A549 (cell line): ENCODE data around the gene ATP11A. TPM values are rescaled to one million over a fixed set of nuclear protein-coding genes. Genes with fewer than 3 reads are reported as not detected.

Experiments
- ATAC-seq, 2 experiments: fragments of 200-7000 bp in 1 of 2; fragments of >200 bp in 1 of 2; cut with Nextera tagmentation in 1 of 2; cut with Tn5 transposase in 1 of 2; 3 replicates each; pipeline versions ENCODE4 v1.8.0 to v1.9.1; 2018 to 2020; ENCODE audit warnings: mild to moderate bottlenecking in 1 of 2, moderate library complexity in 1 of 2
- CTCF ChIA-PET: fragments of 300-600 bp; sonication (Branson Sonifier 250); formaldehyde crosslinking; extraction: SDS; loops from one replicate; lab custom pipeline; 2021; ENCODE audit warnings: antibody characterized with exemption, inconsistent platforms; lab: Yijun Ruan, JAX
- POLR2A ChIA-PET: fragments of 350-600 bp; formaldehyde crosslinking; extraction: SDS; loops from one replicate; lab custom pipeline; 2021; ENCODE audit warnings: antibody characterized with exemption, inconsistent platforms; lab: Yijun Ruan, JAX
- DNase-seq, 2 experiments: peaks; one replicate each; pipeline versions ENCODE4 v3.0.0 to v3.0.0-alpha.2; 2011 to 2016; ENCODE audit warnings: low read depth in 1 of 2, low spot score in 1 of 2
- FAIRE-seq: peaks from 2 replicates; lab custom pipeline; 2011; peaks lifted over from hg19 to GRCh38; lab: Jason Lieb, UNC
- H3K27ac ChIP-seq, 2 experiments: fragments of >200 bp; sonication (Bioruptor Twin); formaldehyde crosslinking; 3 replicates each; pipeline ENCODE4 v1.5.1; 2016 to 2017
- H3K4me1 ChIP-seq: fragments of >200 bp; sonication (Bioruptor Twin); formaldehyde crosslinking; 3 replicates; pipeline ENCODE4 v1.6.1; 2016
- H3K4me2 ChIP-seq: fragments of >200 bp; sonication (Bioruptor Twin); formaldehyde crosslinking; 3 replicates; pipeline ENCODE4 v1.6.1; 2016
- H3K4me3 ChIP-seq: fragments of >200 bp; sonication (Bioruptor Twin); formaldehyde crosslinking; 3 replicates; pipeline ENCODE4 v1.5.1; 2016
- H3K9me3 ChIP-seq: fragments of >200 bp; sonication (Bioruptor Twin); formaldehyde crosslinking; 3 replicates; pipeline ENCODE4 v1.6.1; 2016
- CBX8 ChIP-seq: fragments of 200-600 bp; sonication (generic); IDR thresholded peaks from 2 replicates; pipeline ENCODE4 v1.6.1; 2016
- CHD2 ChIP-seq: fragments of 150-350 bp; IDR thresholded peaks from 2 replicates; pipeline ENCODE4 v1.6.1; 2014; ENCODE audit warnings: low read length; ENCODE audit not compliant: partially characterized antibody
- CTCF ChIP-seq: fragments of >200 bp; sonication (Bioruptor Twin); formaldehyde crosslinking; IDR thresholded peaks from 3 replicates; pipeline ENCODE4 v1.5.1; 2016
- EP300 ChIP-seq, 2 experiments: fragments of >200 bp; sonication (Bioruptor Twin); formaldehyde crosslinking; IDR thresholded peaks; 2 replicates in 1 of 2; 3 replicates in 1 of 2; pipeline ENCODE4 v1.6.1; 2016 to 2017
- FOSL2 ChIP-seq, 2 experiments: fragments of 450-650 bp in 1 of 2; fragments of >200 bp in 1 of 2; sonication (Bioruptor Twin) in 1 of 2; formaldehyde crosslinking; IDR thresholded peaks; 2 replicates each; pipeline versions ENCODE4 v1.5.0 to v1.6.1; 2016 to 2020; ENCODE audit warnings: mild to moderate bottlenecking in 1 of 2, moderate library complexity in 1 of 2
- FOXS1 ChIP-seq: fragments of 250-450 bp; sonication (Bioruptor Pico); IDR thresholded peaks from 2 replicates; pipeline ENCODE4 v1.5.0; 2020; ENCODE audit warnings: mild to moderate bottlenecking, moderate library complexity
- GATA3 ChIP-seq: IDR thresholded peaks from 2 replicates; pipeline ENCODE4 v1.6.1; 2012; ENCODE audit warnings: borderline replicate concordance
- HOXB13 ChIP-seq: fragments of 250-450 bp; sonication (Bioruptor Pico); IDR thresholded peaks from 2 replicates; pipeline ENCODE4 v1.5.0; 2020; ENCODE audit warnings: low read depth, mild to moderate bottlenecking, moderate library complexity
- HOXB5 ChIP-seq: fragments of 250-450 bp; sonication (Bioruptor Pico); IDR thresholded peaks from 2 replicates; pipeline ENCODE4 v1.5.0; 2020; ENCODE audit warnings: mild to moderate bottlenecking, moderate library complexity
- KDM5A ChIP-seq: fragments of 200-600 bp; sonication (generic); IDR thresholded peaks from 2 replicates; pipeline ENCODE4 v1.6.1; 2016; ENCODE audit warnings: antibody characterized with exemption, mild to moderate bottlenecking
- MYC ChIP-seq: IDR thresholded peaks from 2 replicates; pipeline ENCODE4 v1.6.1; 2012; ENCODE audit warnings: mild to moderate bottlenecking, inconsistent platforms, low read length, improper control_type of control experiment, borderline replicate concordance
- PHF8 ChIP-seq: fragments of 200-600 bp; sonication (generic); IDR thresholded peaks from 2 replicates; pipeline ENCODE4 v1.6.1; 2016; ENCODE audit warnings: low read depth, mild to moderate bottlenecking, antibody characterized with exemption, moderate library complexity, borderline replicate concordance
- POLR2A ChIP-seq: IDR thresholded peaks from 2 replicates; pipeline ENCODE4 v1.6.1; 2012; ENCODE audit warnings: mild to moderate bottlenecking, low read length
- RARB ChIP-seq: fragments of 250-450 bp; sonication (Bioruptor Pico); IDR thresholded peaks from 2 replicates; pipeline ENCODE4 v1.8.0; 2021; ENCODE audit warnings: mild to moderate bottlenecking, moderate library complexity
- RCOR1 ChIP-seq: fragments of 150-350 bp; IDR thresholded peaks from 2 replicates; pipeline ENCODE4 v1.6.1; 2014; ENCODE audit warnings: antibody characterized with exemption, low read length, low read depth
- REST ChIP-seq: fragments of 200-600 bp; sonication (generic); IDR thresholded peaks from 2 replicates; pipeline ENCODE4 v1.6.1; 2016; ENCODE audit warnings: antibody characterized with exemption, mild to moderate bottlenecking, moderate library complexity
- TFCP2L1 ChIP-seq: fragments of 250-450 bp; sonication (Bioruptor Pico); IDR thresholded peaks from 2 replicates; pipeline ENCODE4 v1.5.0; 2021; ENCODE audit warnings: mild to moderate bottlenecking
- WGBS: methylation state at CpG from one replicate; pipeline ENCODE4 v1.1.6; 2017; ENCODE audit errors: missing lambda C conversion rate; 5-methylcytosine and 5-hydroxymethylcytosine counted together
- polyA plus RNA-seq, 4 experiments: library from polyadenylated mRNA; depleted of rRNA in 3 of 4; stranded (reverse); fragments of >200 nt; fragmentation: RNase III in 1 of 4; extraction: RNeasy Plus Mini Kit Qiagen cat#74134 plus additional on column Dnase treatment in 1 of 4; gene quantifications; 2 replicates in 3 of 4; 3 replicates in 1 of 4; pipeline ENCODE4 v1.2.3, GENCODE V29; 2011 to 2017
- TF ChIP-seq, protein P1 (sequence below): fragments of >200 bp; sonication (Bioruptor Twin); formaldehyde crosslinking; IDR thresholded peaks from 3 replicates; pipeline ENCODE4 v1.6.1; 2016
- TF ChIP-seq, protein P2 (sequence below): IDR thresholded peaks from 2 replicates; pipeline ENCODE4 v1.6.1; 2012
- TF ChIP-seq, protein P3 (sequence below): fragments of >200 bp; sonication (Bioruptor Twin); formaldehyde crosslinking; IDR thresholded peaks from 2 replicates; pipeline ENCODE4 v1.6.1; 2016

Gene ATP11A
- polyA plus RNA-seq, 2 of the 4 experiments (the other 2 are of a cell fraction): 4.1 to 8.0 TPM

GRCh38 chr13:112777637-112778406 lies 88.0 kb downstream of the ATP11A start:
- CTCF ChIA-PET: no interaction called here
- TF ChIP-seq GATA3 (no peak), REST (no peak), RCOR1 (no peak), TFCP2L1 (CRISPR knock-in tag) (no peak), CBX8 (no peak), MYC (no peak), RARB (CRISPR knock-in tag) (no peak), FOXS1 (CRISPR knock-in tag) (no peak), EP300 (IDR thresholded peaks at IDR 0.05) (no peak), FOSL2 (IDR thresholded peaks at IDR 0.05) (no peak), FOSL2 (CRISPR knock-in tag; IDR thresholded peaks at IDR 0.05) (no peak), HOXB5 (no peak), CTCF (no peak), POLR2A (no peak), HOXB13 (CRISPR knock-in tag) (no peak), KDM5A (no peak)
- TF ChIP-seq, protein P1, sequence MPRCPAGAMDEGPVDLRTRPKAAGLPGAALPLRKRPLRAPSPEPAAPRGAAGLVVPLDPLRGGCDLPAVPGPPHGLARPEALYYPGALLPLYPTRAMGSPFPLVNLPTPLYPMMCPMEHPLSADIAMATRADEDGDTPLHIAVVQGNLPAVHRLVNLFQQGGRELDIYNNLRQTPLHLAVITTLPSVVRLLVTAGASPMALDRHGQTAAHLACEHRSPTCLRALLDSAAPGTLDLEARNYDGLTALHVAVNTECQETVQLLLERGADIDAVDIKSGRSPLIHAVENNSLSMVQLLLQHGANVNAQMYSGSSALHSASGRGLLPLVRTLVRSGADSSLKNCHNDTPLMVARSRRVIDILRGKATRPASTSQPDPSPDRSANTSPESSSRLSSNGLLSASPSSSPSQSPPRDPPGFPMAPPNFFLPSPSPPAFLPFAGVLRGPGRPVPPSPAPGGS: no peak
- no peaks in the 10 kb centered on the region for H3K4me1 ChIP-seq
- WGBS: 91% methylated on average over 27 of the region's 27 CpGs
- POLR2A ChIA-PET: no interaction called here
- ATAC-seq (no peak), FAIRE-seq (no peak), DNase-seq (no peak)
- no peak overlapping the region for H3K27ac ChIP-seq
- H3K9me3 ChIP-seq: no peaks in the 10 kb centered on the region
- no peak overlapping the region for H3K4me3 ChIP-seq
- H3K4me2 ChIP-seq: no peak overlapping the region

DNA sequence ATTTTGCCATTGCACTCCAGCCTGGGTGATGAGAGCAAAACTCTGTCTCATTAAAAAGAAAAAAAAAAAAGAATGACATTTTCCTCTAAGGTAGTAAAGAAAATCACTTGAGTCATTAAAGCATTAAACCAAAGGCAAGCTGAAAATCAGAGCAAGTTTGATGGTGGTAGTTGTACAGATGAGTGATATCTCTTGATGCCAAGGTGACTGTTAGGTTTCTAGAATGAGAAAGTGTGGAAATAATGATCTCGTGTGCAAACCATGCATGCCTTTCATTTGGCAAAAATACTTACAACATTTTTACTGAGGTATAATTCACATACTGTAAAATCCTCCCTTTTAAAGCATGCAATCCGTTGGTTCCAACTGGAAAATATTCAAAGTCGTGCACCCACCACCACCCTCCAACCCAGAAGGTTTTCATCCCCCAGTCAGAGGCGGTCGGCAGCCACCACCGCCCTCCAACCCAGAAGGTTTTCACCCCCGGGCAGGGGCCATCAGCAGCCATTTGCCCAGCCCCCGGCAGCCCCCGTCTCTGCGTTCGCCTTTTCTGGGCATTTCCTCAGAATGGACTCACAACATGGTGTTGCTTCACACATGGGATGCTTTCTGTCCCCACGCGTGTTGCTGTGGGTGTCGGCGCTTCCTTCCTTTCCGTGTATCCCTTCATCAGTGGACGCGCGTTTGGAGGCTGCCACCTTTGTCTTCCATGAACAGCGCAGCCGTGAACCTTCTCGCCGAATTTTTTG lies 90.2 kb downstream of the ATP11A start:
- H3K4me3 ChIP-seq: no peak overlapping the region
- ChIA-PET CTCF (no interaction called here), POLR2A (no interaction called here)
- no peaks in the 10 kb centered on the region for H3K9me3 ChIP-seq
- ATAC-seq (no peak), FAIRE-seq (no peak), DNase-seq (no peak)
- no peak overlapping the region for H3K27ac ChIP-seq
- TF ChIP-seq CBX8 (no peak), CHD2 (no peak), KDM5A (no peak), PHF8 (no peak)
- TF ChIP-seq, protein P2, sequence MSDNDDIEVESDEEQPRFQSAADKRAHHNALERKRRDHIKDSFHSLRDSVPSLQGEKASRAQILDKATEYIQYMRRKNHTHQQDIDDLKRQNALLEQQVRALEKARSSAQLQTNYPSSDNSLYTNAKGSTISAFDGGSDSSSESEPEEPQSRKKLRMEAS: no peak
- TF ChIP-seq, protein P3, sequence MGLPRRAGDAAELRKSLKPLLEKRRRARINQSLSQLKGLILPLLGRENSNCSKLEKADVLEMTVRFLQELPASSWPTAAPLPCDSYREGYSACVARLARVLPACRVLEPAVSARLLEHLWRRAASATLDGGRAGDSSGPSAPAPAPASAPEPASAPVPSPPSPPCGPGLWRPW: no peak
- WGBS: 92% methylated on average over 23 of the region's 23 CpGs
- H3K4me1 ChIP-seq: no peaks in the 10 kb centered on the region
- H3K4me2 ChIP-seq: no peak overlapping the region
